ENCODE measurements around the gene UBE2S.

- no peak for TF ChIP-seq CTCF (IDR thresholded peaks at IDR 0.05)
- no peak for TF ChIP-seq POLR2A (IDR thresholded peaks at IDR 0.05)
- TF ChIP-seq EP300 (IDR thresholded peaks at IDR 0.05): no peak
Measured at GRCh38 chr19:55439052-55439451, 31.5 kb upstream of the UBE2S start.

Measured in tibial nerve (tissue), 4 donors.